ENCODE data around the gene GRAMD1A.
A peak's percentile ranks its signal among the peaks of the same experiment; 100 is the strongest.

- TF ChIP-seq CTCF (tag by site-specific recombination; IDR thresholded peaks at IDR 0.05) (peak; percentile 47; the same call in 1 of the 2 replicates), HOXA7 (CRISPR knock-in tag; IDR thresholded peaks at IDR 0.05; ENCODE audit: borderline replicate concordance) (no peak), ZNF146 (tag by site-specific recombination; IDR thresholded peaks at IDR 0.05) (0 out of 2 replicates have a peak, but pooled peaks have one; percentile 34), ZFP3 (tag by site-specific recombination; IDR thresholded peaks at IDR 0.05; ENCODE audit: low read depth) (no peak), ZNF701 (tag by site-specific recombination; IDR thresholded peaks at IDR 0.05) (no peak), ZBTB8A (tag by site-specific recombination; IDR thresholded peaks at IDR 0.05) (peak; percentile 93), REST (tag by site-specific recombination; IDR thresholded peaks at IDR 0.05) (no peak; the same call in 1 of the 2 replicates), OSR2 (tag by site-specific recombination; IDR thresholded peaks at IDR 0.05) (no peak), ZNF629 (tag by site-specific recombination; IDR thresholded peaks at IDR 0.05) (peak; percentile 68)
- TF ChIP-seq, protein P1, sequence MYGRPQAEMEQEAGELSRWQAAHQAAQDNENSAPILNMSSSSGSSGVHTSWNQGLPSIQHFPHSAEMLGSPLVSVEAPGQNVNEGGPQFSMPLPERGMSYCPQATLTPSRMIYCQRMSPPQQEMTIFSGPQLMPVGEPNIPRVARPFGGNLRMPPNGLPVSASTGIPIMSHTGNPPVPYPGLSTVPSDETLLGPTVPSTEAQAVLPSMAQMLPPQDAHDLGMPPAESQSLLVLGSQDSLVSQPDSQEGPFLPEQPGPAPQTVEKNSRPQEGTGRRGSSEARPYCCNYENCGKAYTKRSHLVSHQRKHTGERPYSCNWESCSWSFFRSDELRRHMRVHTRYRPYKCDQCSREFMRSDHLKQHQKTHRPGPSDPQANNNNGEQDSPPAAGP (tag by site-specific recombination; IDR thresholded peaks at IDR 0.05) = peak; percentile 75; the same call in 1 of the 2 replicates
Measured at GRCh38 chr19:34963573-34964406, 36.3 kb upstream of the GRAMD1A start, which contains the start of gene ZNF792.
